Kidney epithelial cell (primary cell): ENCODE results near the gene C10orf143. TPM values are rescaled to one million over a fixed set of nuclear protein-coding genes. Genes with fewer than 3 reads are reported as not detected.
"Not testable (repeated sequence)": the region's sequence is repeated elsewhere in the genome, so short reads cannot be mapped to it uniquely, and the experiment has no call there.

ENCODE experiments used
- DNase-seq: peaks from one replicate; pipeline ENCODE4 v3.0.0-alpha.2; 2010; ENCODE audit warnings: low read depth
- H3K27me3 ChIP-seq: 2 replicates; pipeline ENCODE4 v1.6.0; 2011; ENCODE audit warnings: low read length; ENCODE audit not compliant: control insufficient read depth, insufficient read depth
- H3K36me3 ChIP-seq: 2 replicates; pipeline ENCODE4 v1.5.1; 2011; ENCODE audit warnings: low read length; ENCODE audit not compliant: control insufficient read depth, insufficient read depth
- H3K4me3 ChIP-seq: 2 replicates; pipeline ENCODE4 v1.5.1; 2011; ENCODE audit warnings: low read depth, mild to moderate bottlenecking, control low read depth, low read length
- total RNA-seq: library from RNA; depleted of rRNA; stranded (reverse); fragments of >200 nt; gene quantifications from 2 replicates; pipeline ENCODE4 v1.2.3, GENCODE V29; 2015
- TF ChIP-seq, protein P1 (sequence below): IDR thresholded peaks from 2 replicates; pipeline ENCODE4 v1.5.1; 2011; ENCODE audit warnings: mild to moderate bottlenecking, moderate library complexity, low read length, control low read depth, inconsistent platforms; ENCODE audit not compliant: insufficient read depth, poor library complexity, severe bottlenecking

Gene C10orf143
- total RNA-seq, 1 donor from 2014 or later: 0.88 TPM

- no peaks in the 10 kb centered on the region for H3K36me3 ChIP-seq
- no peaks in the 10 kb centered on the region for H3K27me3 ChIP-seq
- DNase-seq: no peak
- TF ChIP-seq, protein P1, sequence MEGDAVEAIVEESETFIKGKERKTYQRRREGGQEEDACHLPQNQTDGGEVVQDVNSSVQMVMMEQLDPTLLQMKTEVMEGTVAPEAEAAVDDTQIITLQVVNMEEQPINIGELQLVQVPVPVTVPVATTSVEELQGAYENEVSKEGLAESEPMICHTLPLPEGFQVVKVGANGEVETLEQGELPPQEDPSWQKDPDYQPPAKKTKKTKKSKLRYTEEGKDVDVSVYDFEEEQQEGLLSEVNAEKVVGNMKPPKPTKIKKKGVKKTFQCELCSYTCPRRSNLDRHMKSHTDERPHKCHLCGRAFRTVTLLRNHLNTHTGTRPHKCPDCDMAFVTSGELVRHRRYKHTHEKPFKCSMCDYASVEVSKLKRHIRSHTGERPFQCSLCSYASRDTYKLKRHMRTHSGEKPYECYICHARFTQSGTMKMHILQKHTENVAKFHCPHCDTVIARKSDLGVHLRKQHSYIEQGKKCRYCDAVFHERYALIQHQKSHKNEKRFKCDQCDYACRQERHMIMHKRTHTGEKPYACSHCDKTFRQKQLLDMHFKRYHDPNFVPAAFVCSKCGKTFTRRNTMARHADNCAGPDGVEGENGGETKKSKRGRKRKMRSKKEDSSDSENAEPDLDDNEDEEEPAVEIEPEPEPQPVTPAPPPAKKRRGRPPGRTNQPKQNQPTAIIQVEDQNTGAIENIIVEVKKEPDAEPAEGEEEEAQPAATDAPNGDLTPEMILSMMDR: no peak
- H3K4me3 ChIP-seq: no peak overlapping the region
Observed at GRCh38 chr10:130024779-130025325, 85.8 kb downstream of the C10orf143 start.

- not testable (repeated sequence) for H3K27me3 ChIP-seq, H3K4me3 ChIP-seq, DNase-seq, H3K36me3 ChIP-seq
Observed at GRCh38 chr10:130024326-130024725, 86.3 kb downstream of the C10orf143 start.

DNA sequence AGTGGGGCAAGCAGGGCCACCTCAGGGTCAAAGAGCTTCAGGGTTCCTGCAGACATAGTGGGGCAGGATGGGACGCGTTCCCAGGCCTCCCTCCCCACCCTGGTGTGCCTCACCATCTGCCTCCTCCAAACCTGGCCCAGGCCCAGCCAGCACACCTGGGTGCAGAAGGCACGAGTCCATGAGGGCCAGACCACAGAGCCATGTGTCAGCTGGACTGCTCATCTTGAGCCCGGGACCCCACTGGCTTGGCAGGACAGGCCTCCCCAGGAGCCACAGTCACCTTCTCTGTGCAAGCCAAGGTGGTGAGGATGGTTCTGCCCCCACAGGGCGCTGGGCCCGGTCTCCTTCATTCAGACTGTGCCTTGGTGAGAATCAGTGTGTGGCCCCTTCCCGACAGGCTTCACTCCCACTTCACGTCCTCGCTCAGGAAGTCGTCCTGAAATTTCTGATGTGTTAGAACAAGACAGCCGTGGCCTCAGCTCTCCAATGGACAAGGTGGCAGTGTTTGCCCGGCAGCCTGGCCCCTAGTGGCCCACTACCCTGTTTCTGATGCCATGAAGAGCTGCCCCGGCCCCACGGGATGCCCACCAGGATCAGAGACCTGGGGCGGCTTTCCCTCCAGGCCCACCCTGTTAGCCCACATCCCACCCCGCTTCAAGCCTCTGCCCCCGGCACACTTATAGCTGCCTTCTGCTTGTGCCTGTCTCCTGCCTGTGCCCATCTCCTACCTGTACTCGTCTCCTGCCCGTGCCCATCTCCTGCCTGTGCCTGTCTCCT lies 87.0 kb downstream of the C10orf143 start:
- TF ChIP-seq, protein P1: no peak
- no peak for DNase-seq
- no peak overlapping the region for H3K4me3 ChIP-seq
- no peaks in the 10 kb centered on the region for H3K27me3 ChIP-seq
- H3K36me3 ChIP-seq: no peaks in the 10 kb centered on the region

GRCh38 chr10:130022511-130023299 lies 87.9 kb downstream of the C10orf143 start:
- no peak for DNase-seq
- Histone ChIP-seq H3K4me3 (no peak overlapping the region), H3K36me3 (no peaks in the 10 kb centered on the region), H3K27me3 (no peaks in the 10 kb centered on the region)
- TF ChIP-seq, protein P1: no peak

DNA sequence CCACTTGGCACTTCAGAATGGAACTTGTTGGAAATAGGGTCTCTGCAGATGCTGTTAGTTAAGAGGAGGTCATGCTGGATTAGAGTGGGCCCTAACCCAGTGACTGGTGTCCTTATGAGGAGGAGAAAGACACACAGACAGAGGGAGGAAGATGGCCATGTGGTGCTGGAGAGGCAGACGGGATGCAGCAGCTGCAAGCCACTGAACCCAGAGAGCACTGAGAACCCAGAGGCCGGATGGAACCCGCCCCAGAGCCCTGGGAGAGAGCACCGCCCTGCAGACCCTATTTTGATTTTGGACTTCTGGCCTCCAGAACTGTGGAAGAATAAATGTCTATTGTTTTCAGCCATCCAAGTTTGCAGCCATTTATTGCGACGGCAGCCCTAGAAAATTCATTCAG lies 88.5 kb downstream of the C10orf143 start:
- TF ChIP-seq, protein P1: no peak
- no peak overlapping the region for H3K4me3 ChIP-seq
- DNase-seq: no peak

DNA sequence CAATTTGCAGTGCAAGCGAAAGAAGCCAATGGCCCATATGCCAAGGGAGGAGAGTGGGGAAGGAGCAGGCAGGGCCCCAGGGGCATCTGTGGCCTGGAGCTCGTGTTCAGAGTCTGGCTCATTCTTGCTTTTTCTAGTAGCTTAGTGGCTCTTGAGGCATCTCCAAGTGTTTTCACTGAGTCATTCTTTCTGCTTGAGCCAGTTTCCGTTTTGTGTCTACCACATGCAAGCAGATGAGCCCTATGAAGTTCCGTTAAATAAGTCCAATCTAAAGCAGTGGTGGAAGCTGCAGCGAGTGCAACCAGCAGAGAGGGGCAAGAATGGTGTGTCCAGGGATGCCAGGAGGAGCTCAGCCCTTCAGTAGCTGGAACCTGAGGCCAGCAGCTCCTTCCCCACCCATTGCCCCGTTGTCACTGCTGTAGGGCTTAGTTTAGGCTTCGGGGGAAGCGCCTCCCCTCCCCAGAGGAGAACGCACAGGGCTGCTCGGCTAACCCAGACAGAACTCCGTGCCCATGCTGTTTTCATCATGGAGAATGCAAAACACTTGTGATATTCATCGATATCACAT lies 89.2 kb downstream of the C10orf143 start:
- Histone ChIP-seq H3K4me3 (no peak overlapping the region), H3K27me3 (no peaks in the 10 kb centered on the region), H3K36me3 (no peaks in the 10 kb centered on the region)
- DNase-seq: no peak
- TF ChIP-seq, protein P1: no peak

More for the DNA sequence above, 88.5 kb downstream of the C10orf143 start:
- H3K36me3 ChIP-seq: no peaks in the 10 kb centered on the region
- H3K27me3 ChIP-seq: no peaks in the 10 kb centered on the region
